GM12873 (cell line): ENCODE results near the gene PET100.

Experiments used
- TF ChIP-seq, protein P1 (sequence below): IDR thresholded peaks from 2 replicates; pipeline ENCODE4 v1.5.1; 2012; ENCODE audit warnings: low read depth, mild to moderate bottlenecking, moderate library complexity, low read length, control low read depth; ENCODE audit not compliant: insufficient read depth; ENCODE audit errors: missing control alignments

PET100 gene, protein sequence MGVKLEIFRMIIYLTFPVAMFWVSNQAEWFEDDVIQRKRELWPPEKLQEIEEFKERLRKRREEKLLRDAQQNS

DNA sequence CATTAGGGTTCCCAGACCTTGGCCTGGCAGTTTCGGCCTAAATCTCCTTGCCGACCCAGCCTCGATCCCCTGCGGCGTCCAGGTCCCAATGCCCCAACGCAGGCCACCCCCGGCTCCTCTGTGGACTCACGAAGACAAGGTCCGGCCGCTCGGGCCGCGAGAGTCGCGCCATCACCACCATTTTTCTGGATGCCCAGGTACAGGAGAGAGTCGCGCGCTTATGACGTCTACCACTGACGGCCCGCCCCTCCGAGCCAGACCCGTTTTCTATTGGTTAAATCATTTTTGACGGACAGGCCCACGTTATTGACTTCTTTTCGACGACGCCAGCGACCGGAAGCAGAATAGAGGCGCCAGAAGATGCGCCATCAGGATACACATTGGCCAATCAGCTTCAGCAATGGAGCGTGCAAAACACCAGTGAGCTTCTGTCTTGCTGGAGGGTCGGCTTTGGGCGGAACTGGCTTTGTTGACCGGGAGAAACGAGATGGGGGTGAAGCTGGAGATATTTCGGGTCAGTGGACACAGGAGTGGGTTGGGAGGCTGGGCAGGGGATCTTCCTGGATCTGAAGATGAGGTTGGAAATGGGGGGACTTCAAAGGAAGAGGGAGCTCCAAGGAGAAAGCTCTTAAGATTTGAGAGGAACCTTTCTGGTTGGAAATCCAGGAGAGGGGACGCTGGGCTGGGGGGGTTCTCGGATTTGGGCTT lies at the start of gene PET100, which contains the start of gene XAB2:
PET100 (plus strand) TSS at position 447 of the 708 bp plus-strand sequence; CDS start at position 488, 41 bp downstream.
XAB2 (minus strand) TSS at position 199 of the 708 bp plus-strand sequence; CDS start at position 181, 18 bp downstream.
- TF ChIP-seq, protein P1, sequence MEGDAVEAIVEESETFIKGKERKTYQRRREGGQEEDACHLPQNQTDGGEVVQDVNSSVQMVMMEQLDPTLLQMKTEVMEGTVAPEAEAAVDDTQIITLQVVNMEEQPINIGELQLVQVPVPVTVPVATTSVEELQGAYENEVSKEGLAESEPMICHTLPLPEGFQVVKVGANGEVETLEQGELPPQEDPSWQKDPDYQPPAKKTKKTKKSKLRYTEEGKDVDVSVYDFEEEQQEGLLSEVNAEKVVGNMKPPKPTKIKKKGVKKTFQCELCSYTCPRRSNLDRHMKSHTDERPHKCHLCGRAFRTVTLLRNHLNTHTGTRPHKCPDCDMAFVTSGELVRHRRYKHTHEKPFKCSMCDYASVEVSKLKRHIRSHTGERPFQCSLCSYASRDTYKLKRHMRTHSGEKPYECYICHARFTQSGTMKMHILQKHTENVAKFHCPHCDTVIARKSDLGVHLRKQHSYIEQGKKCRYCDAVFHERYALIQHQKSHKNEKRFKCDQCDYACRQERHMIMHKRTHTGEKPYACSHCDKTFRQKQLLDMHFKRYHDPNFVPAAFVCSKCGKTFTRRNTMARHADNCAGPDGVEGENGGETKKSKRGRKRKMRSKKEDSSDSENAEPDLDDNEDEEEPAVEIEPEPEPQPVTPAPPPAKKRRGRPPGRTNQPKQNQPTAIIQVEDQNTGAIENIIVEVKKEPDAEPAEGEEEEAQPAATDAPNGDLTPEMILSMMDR, result no peak

DNA sequence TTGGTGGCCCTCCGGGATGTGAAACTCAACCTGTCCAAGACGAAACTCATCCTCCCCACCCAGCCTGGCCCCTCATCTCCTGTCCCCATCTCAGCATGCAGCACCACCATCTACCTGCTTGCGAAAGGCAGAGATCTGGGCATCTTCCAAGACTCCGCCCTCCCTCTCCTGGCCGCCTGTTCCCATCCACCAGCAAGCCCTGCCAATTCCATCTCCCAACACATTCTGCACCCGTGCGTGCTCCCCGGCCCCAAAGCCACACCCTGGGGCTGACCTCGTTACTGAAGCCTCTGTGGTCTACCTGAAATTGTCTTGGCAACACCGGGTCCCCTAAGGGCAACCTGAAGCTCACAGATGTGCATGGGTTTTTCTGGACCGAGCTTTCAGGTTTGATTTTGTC lies 47.1 kb upstream of the PET100 start:
- TF ChIP-seq, protein P1, result no peak

DNA sequence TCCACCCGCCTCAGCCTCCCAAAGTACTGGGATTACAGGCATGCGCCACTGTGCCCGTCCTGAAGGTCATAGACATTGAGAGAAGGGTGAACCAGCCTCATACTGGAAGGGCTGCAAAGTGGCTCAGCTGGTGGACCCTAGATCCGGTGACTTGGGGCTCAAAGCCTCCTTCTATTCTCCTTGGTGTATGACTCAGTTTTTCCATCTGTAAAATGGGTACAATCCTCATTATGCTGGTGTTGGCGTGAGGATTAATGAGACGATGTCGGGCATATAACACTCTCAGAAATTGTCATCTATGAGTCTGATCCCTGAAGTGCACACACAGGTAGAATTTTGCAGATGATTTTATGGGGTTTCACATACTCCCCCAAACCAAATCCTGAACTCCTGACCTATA lies 39.8 kb upstream of the PET100 start:
- TF ChIP-seq, protein P1, result no peak

DNA sequence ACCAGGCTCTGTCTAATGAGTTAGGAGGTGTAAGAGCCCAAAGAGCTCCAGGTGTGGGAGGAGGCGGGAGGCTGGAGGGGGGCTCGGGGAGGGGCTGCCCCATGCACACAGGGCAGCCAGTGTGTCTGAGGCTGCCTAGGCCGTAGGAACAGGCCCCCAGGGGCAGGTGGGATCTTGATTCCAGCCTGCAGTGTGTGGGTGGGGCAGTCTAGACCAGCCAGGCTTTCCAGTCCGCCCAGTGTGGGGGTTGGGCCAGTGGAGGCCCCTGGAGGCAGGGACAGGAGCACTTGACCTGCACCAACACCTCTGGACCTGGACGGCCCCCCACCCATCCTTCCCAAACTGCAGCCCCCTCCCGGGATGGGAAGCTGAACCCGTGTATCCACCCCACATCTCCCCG lies 39.3 kb upstream of the PET100 start:
- TF ChIP-seq, protein P1, result no peak

DNA sequence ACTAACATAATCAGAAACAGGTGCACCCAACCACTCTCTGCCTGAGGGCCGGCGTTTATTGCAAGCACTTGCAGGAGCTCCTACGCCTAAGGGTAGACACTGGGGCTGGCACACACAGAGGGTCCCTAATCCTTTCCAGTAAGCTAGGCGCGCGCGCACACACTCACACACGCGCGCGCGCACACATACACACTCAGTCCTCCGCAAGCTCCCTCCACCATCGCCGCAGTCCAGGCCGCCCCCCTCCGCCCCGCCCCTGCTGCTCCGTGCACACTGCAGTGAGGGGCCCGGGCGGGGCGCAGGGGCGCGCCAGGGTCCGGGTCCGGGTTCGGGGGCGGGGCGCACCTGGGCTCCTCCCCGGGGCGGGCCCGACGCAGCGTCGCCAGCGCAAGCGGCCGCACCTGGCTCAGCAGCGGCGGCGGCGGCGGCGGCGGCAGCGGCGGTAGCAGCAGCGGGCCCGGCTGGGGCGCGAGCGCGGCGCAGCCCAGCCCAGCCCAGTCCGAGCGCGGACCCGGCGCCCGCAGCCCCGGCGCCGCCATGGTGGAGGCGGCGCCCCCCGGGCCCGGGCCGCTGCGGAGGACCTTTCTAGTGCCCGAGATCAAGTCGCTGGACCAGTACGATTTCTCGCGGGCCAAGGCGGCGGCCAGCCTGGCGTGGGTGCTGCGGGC lies 34.0 kb upstream of the PET100 start, which contains the start of gene CAMSAP3:
CAMSAP3 (plus strand) TSS at position 398 of the 668 bp plus-strand sequence; CDS start at position 538, 140 bp downstream.
- TF ChIP-seq, protein P1, result no peak

DNA sequence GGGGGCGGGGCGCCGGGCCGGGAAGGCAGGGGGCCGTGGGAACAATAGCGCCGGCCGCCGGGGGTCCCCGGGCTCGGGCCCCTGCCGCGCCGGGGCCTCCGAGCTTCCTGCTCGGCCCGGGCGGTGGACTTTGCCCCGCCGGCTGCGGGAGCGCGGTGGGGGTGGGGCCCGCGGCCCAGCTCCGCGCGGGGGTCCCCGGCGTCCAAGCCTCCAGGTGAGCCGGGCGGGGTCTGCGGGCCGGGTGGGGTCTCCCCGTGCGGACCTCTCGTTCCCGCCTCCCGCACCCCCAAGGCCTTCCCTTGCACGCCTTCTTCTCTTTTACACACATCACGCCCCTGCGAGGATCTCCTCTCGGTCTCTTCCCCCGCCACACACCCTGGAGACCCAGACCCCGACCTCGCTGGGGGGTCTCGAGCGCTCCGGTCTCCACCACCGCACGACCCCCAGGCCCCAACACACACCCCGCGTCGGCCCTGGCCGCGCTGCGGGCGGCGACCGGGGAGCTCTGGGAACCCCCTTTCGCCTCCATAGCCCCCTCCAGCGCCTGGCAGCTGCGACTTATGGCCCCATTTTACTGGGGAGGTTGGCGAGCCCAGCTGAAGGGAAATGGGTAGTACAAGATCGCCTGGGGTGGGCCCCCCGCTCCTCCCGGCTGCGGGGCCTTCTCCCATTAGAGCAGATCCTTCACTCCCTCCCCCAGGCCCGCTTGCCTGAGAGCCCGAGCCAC lies 33.2 kb upstream of the PET100 start:
- TF ChIP-seq, protein P1, result no peak
